SK-N-SH (cell line): ENCODE measurements around the gene SH2D4B. TPM values are rescaled to one million over a fixed set of nuclear protein-coding genes. Genes with fewer than 3 reads are reported as not detected.
A peak's percentile ranks its signal among the peaks of the same experiment; 100 is the strongest.

Experiments
- CTCF ChIA-PET: fragments of 300-600, 350-600 bp; formaldehyde crosslinking; extraction: SDS; loops from one replicate; lab custom pipeline; 2021; lab: Yijun Ruan, JAX
- POLR2A ChIA-PET: fragments of 350-600 bp; sonication (Branson Sonifier 250); formaldehyde crosslinking; extraction: SDS; loops from one replicate; lab custom pipeline; 2020; ENCODE audit warnings: antibody characterized with exemption, inconsistent platforms; lab: Yijun Ruan, JAX
- DNase-seq: peaks from one replicate; pipeline ENCODE4 v3.0.0; 2012
- H2AFZ ChIP-seq: fragments of 200-600 bp; sonication (generic); 2 replicates; pipeline ENCODE4 v1.8.1; 2016; ENCODE audit warnings: antibody characterized with exemption, mild to moderate bottlenecking, low read depth
- H3F3A ChIP-seq: fragments of 200-600 bp; sonication (generic); replicated peaks from 2 replicates; pipeline ENCODE3; 2016; ENCODE audit warnings: antibody characterized with exemption, mild to moderate bottlenecking; ENCODE audit not compliant: insufficient read depth
- H3K27ac ChIP-seq, 2 experiments: fragments of 200-500 bp in 1 of 2; fragments of 200-600 bp in 1 of 2; sonication (Bioruptor generic) in 1 of 2; sonication (generic), shearing (Covaris generic) in 1 of 2; 2 replicates each; pipeline versions ENCODE4 v1.5.1 to v1.6.1; 2014 to 2016; ENCODE audit warnings: low read depth in 2 of 2, inconsistent platforms in 1 of 2, low read length in 1 of 2, mild to moderate bottlenecking in 1 of 2, mixed read lengths in 1 of 2
- H3K27me3 ChIP-seq: fragments of 200-600 bp; sonication (generic), shearing (Covaris generic); 2 replicates; pipeline ENCODE4 v1.6.1; 2016; ENCODE audit warnings: mixed run types; ENCODE audit not compliant: insufficient read depth
- H3K36me3 ChIP-seq, 2 experiments: fragments of 200-500 bp in 1 of 2; fragments of 200-600 bp in 1 of 2; sonication (Bioruptor generic) in 1 of 2; sonication (generic) in 1 of 2; replicated peaks in 1 of 2; 2 replicates each; pipeline versions ENCODE3 to v1.5.1; 2014 to 2016; ENCODE audit warnings: low read length in 1 of 2, mild to moderate bottlenecking in 1 of 2; ENCODE audit not compliant: insufficient read depth in 2 of 2, control insufficient read depth in 1 of 2
- H3K4me1 ChIP-seq, 2 experiments: fragments of 200-500 bp in 1 of 2; fragments of 200-600 bp in 1 of 2; sonication (Bioruptor generic) in 1 of 2; sonication (generic), shearing (Covaris generic) in 1 of 2; 2 replicates each; pipeline versions ENCODE4 v1.5.1 to v1.6.1; 2014 to 2016; ENCODE audit warnings: low read depth in 1 of 2, low read length in 1 of 2, mixed run types in 1 of 2; ENCODE audit not compliant: insufficient read depth in 2 of 2, control insufficient read depth in 1 of 2
- H3K4me2 ChIP-seq: fragments of 200-600 bp; sonication (generic), shearing (Covaris generic); 2 replicates; pipeline ENCODE4 v1.6.1; 2017; ENCODE audit warnings: mixed run types
- H3K4me3 ChIP-seq, 2 experiments: fragments of 200-500 bp in 1 of 2; fragments of 200-600 bp in 1 of 2; sonication (Bioruptor generic) in 1 of 2; sonication (generic), shearing (Covaris generic) in 1 of 2; 2 replicates each; pipeline versions ENCODE4 v1.5.1 to v1.8.1; 2014 to 2016; ENCODE audit warnings: low read depth in 2 of 2, inconsistent platforms in 1 of 2, low read length in 1 of 2, mild to moderate bottlenecking in 1 of 2, mixed read lengths in 1 of 2, moderate library complexity in 1 of 2
- H3K79me2 ChIP-seq: fragments of 200-600 bp; sonication (generic); 2 replicates; pipeline ENCODE4 v1.8.1; 2017; ENCODE audit warnings: mild to moderate bottlenecking; ENCODE audit not compliant: insufficient read depth
- H3K9ac ChIP-seq: fragments of 200-600 bp; sonication (generic); 2 replicates; pipeline ENCODE4 v1.6.1; 2017; ENCODE audit warnings: mixed run types
- H3K9me2 ChIP-seq: fragments of 200-600 bp; sonication (generic); 2 replicates; pipeline ENCODE4 v1.6.1; 2017; ENCODE audit warnings: mixed run types
- H3K9me3 ChIP-seq: fragments of 200-600 bp; sonication (generic); 2 replicates; pipeline ENCODE4 v1.6.1; 2017; ENCODE audit warnings: mixed run types, mild to moderate bottlenecking, moderate library complexity
- H4K20me1 ChIP-seq: fragments of 200-600 bp; sonication (generic); 2 replicates; pipeline ENCODE4 v1.6.1; 2017; ENCODE audit warnings: mild to moderate bottlenecking, mixed run types; ENCODE audit not compliant: insufficient read depth
- ELF1 ChIP-seq: IDR thresholded peaks from 2 replicates; pipeline ENCODE4 v1.4.0; 2012
- EP300 ChIP-seq, 2 experiments: IDR thresholded peaks; 2 replicates each; pipeline versions ENCODE4 v1.4.0 to v1.6.1; 2012; ENCODE audit warnings: borderline replicate concordance in 1 of 2, low read depth in 1 of 2, low read length in 1 of 2
- EZH2phosphoT487 ChIP-seq: fragments of 200-600 bp; sonication (generic); IDR thresholded peaks from 2 replicates; pipeline ENCODE4 v1.6.1; 2017; ENCODE audit warnings: low read depth, mixed run types, mild to moderate bottlenecking, antibody characterized with exemption, moderate library complexity, borderline replicate concordance
- GABPA ChIP-seq: IDR thresholded peaks from 2 replicates; pipeline ENCODE4 v1.4.0; 2012; ENCODE audit warnings: low read depth, mild to moderate bottlenecking
- GATA2 ChIP-seq: sonication (generic); formaldehyde crosslinking; IDR thresholded peaks from 2 replicates; pipeline ENCODE4 v1.5.0; 2020; ENCODE audit warnings: mild to moderate bottlenecking, missing genetic modification reagents
- MEF2A ChIP-seq: IDR thresholded peaks from 2 replicates; pipeline ENCODE4 v1.4.0; 2012; ENCODE audit warnings: low read depth, borderline replicate concordance
- NFIC ChIP-seq: IDR thresholded peaks from 2 replicates; pipeline ENCODE4 v1.4.0; 2012; ENCODE audit warnings: borderline replicate concordance
- RCOR1 ChIP-seq: fragments of 150-350 bp; IDR thresholded peaks from 2 replicates; pipeline ENCODE4 v1.6.1; 2017; ENCODE audit warnings: antibody characterized with exemption, low read length
- REST ChIP-seq: IDR thresholded peaks from 2 replicates; pipeline ENCODE4 v1.6.1; 2012; ENCODE audit warnings: mild to moderate bottlenecking, low read depth, low read length, moderate library complexity
- SIN3A ChIP-seq: IDR thresholded peaks from 2 replicates; pipeline ENCODE4 v1.6.1; 2012; ENCODE audit warnings: low read depth, mild to moderate bottlenecking, low read length, moderate library complexity, borderline replicate concordance
- SMC3 ChIP-seq: IDR thresholded peaks from 2 replicates; pipeline ENCODE4 v1.6.1; 2012; ENCODE audit warnings: low read depth, low read length, improper control_type of control experiment
- TCF12 ChIP-seq: IDR thresholded peaks from 2 replicates; pipeline ENCODE4 v1.4.0; 2012
- YY1 ChIP-seq: IDR thresholded peaks from 2 replicates; pipeline ENCODE4 v1.4.0; 2012; ENCODE audit warnings: low read depth, mild to moderate bottlenecking
- WGBS: methylation state at CpG from one replicate; pipeline ENCODE4 v1.1.6; 2017; ENCODE audit warnings: low lambda C conversion rate; 5-methylcytosine and 5-hydroxymethylcytosine counted together
- polyA plus RNA-seq, 3 experiments: library from polyadenylated mRNA; depleted of rRNA; stranded (reverse); fragments of >200 nt; gene quantifications; 2 replicates each; pipeline ENCODE4 v1.2.3, GENCODE V29; 2012
- TF ChIP-seq, protein P1 (sequence below): IDR thresholded peaks from 2 replicates; pipeline ENCODE4 v1.4.0; 2012; ENCODE audit warnings: low read depth, borderline replicate concordance

SH2D4B gene
- polyA plus RNA-seq, 1 of the 3 experiments (the other 2 are of a cell fraction) = not detected

DNA sequence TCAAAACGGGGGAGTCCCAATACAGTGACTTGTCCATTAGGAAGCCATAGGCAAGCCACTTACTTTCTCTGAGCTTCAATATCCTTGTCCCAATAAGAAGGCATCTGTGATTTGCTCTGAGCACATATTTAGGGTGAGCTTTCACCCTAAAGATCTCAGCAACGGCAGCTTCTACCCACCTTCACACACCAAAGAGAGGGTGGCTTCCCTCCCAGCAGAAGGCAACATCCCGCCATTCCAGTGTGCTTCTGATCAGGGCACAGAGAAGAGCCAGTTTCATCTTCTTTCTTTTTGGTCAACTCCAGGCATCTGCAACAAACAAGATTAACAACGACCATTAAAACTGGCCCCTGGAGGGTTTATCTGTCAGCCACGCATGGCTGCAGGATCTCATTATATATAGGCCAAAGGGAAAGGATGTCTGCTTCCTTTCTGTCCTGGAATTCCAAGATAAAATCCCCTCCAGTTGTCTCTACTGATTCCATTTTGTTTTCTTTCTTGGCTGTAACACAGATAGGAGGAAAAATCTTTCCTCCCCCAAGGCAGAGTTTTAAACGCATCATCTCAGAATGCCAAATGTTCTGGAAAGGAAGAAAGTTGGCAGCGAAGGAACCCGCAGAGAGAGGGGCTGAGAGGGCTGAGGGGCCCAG is 491 bp upstream of the SH2D4B start:
- H3K27ac ChIP-seq = no peak overlapping the region; a peak in 2 of 4 replicates
- 52% methylated on average over 8 of the region's 8 CpGs for WGBS
- H3K4me3 ChIP-seq = no peak overlapping the region
- TF ChIP-seq GABPA (no peak), RCOR1 (peak; percentile 85), NFIC (no peak), EP300 (IDR thresholded peaks at IDR 0.05; ENCODE audit: borderline replicate concordance in 1 of 2, low read depth in 1 of 2, low read length in 1 of 2) (peak in 1 of 2 experiments; percentile 66; a peak in 1 of 4 replicates), GATA2 (CRISPR knock-in tag) (peak; percentile 31), TCF12 (peak; percentile 33; the same call in 1 of the 2 replicates)
- no peak overlapping the region for H3K4me2 ChIP-seq
- no peaks in the 10 kb centered on the region for H3F3A ChIP-seq
- H2AFZ ChIP-seq = no peak overlapping the region
- DNase-seq = peak; percentile 80
- H4K20me1 ChIP-seq = no peaks in the 10 kb centered on the region
- H3K9ac ChIP-seq = no peak overlapping the region
- peaks cover 0 to 26% of the 10 kb centered on the region in 2 experiments; a peak in 2 of 4 replicates for H3K4me1 ChIP-seq
- H3K79me2 ChIP-seq = no peaks in the 10 kb centered on the region
- H3K9me3 ChIP-seq = no peaks in the 10 kb centered on the region
- no peaks in the 10 kb centered on the region for H3K27me3 ChIP-seq
- no peaks in the 10 kb centered on the region for H3K9me2 ChIP-seq
- CTCF ChIA-PET = interaction anchor here (1.0 to 1.7 kb wide), 3 partner anchors 11 to 111 kb away, joined by 3 to 9 read pairs (median 5); no protein-coding TSS in a partner anchor
- H3K36me3 ChIP-seq = no peaks in the 10 kb centered on the region
- POLR2A ChIA-PET = interaction anchor here (0.6 kb wide), 1 partner anchor 41 kb away, joined by 3 read pairs; no protein-coding TSS in a partner anchor

DNA sequence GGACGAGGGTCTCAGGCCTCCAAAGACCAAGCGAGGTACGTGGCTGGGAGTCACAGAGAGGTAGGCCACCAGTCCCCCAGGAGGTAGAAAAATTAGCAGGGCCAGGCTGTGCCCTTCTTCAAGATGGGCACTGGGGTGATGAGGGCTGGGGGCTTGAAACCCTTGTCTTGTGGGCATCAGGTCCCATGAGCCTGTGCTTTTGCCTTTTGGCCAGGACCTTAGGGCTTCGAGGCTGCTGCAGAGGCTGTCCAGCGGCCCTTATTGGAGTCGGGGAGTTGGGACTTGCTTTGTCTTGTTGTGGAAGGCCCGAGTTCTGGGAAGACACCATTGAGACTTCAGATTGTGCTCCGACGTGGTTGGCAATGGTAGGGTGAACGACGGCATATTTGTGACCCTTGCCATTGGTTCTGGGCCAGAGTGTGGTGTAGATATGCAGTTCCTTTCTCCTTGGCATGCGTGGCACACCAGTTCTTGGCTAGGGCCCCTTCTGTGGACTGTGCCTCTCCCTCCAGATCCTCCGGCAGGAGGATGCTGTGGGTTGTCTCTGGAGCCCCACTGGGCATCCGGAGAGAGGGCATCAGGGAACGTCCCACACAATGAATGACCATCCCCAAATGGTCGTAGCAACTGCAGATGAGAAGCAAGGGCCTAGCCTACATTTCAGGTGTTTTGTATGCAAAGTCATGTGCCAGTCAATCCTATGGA is 931 bp downstream of the SH2D4B start:
- Histone ChIP-seq H3K36me3 (no peaks in the 10 kb centered on the region), H3K4me2 (no peak overlapping the region), H3K27me3 (no peaks in the 10 kb centered on the region), H2AFZ (no peak overlapping the region)
- TF ChIP-seq, protein P1, sequence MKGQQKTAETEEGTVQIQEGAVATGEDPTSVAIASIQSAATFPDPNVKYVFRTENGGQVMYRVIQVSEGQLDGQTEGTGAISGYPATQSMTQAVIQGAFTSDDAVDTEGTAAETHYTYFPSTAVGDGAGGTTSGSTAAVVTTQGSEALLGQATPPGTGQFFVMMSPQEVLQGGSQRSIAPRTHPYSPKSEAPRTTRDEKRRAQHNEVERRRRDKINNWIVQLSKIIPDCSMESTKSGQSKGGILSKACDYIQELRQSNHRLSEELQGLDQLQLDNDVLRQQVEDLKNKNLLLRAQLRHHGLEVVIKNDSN = no peak
- no peak for TF ChIP-seq SIN3A
- TF ChIP-seq MEF2A = no peak
- TF ChIP-seq REST = no peak
- TF ChIP-seq ELF1 = no peak
- no peak for TF ChIP-seq SMC3
- no peak for TF ChIP-seq EP300 (IDR thresholded peaks at IDR 0.05; ENCODE audit: borderline replicate concordance in 1 of 2, low read depth in 1 of 2, low read length in 1 of 2)
- TF ChIP-seq YY1 = no peak
- TF ChIP-seq EZH2phosphoT487 = no peak
- TF ChIP-seq, all 33 proteins: peak for 0
- Histone ChIP-seq H3K9me3 (no peaks in the 10 kb centered on the region), H3K9me2 (no peaks in the 10 kb centered on the region), H3K9ac (no peak overlapping the region), H3K79me2 (no peaks in the 10 kb centered on the region), H4K20me1 (no peaks in the 10 kb centered on the region), H3F3A (no peaks in the 10 kb centered on the region), H3K4me1 (peaks cover 0 to 26% of the 10 kb centered on the region in 2 experiments; a peak in 2 of 4 replicates), H3K4me3 (no peak overlapping the region), H3K27ac (no peak overlapping the region)
- WGBS = 52% methylated on average over 6 of the region's 16 CpGs
- ChIA-PET POLR2A (no interaction called here), CTCF (no interaction called here)
- DNase-seq = no peak
